Mucosa of gallbladder (tissue), 1 donor: Measurements from ENCODE around the gene S100A13. TPM values are rescaled to one million over a fixed set of nuclear protein-coding genes. Genes with fewer than 3 reads are reported as not detected.
"Not testable (repeated sequence)": the region's sequence is repeated elsewhere in the genome, so short reads cannot be mapped to it uniquely, and the experiment has no call there.

Experiments used
- DNase-seq: peaks from one replicate; pipeline ENCODE4 v3.0.0-alpha.2; 2020; ENCODE audit warnings: low spot score
- total RNA-seq: library from RNA; stranded (reverse); gene quantifications from one replicate; pipeline ENCODE4 v1.2.1, GENCODE V29; 2021
- donor health status: DM: no; HTN: no; CAD: no.

S100A13 gene
- total RNA-seq, 1 donor from 2014 or later, result 64.7 TPM

GRCh38 chr1:153648000-153648643 lies 20.8 kb upstream of the S100A13 start:
- DNase-seq, result no peak

GRCh38 chr1:153647346-153647714 lies 20.0 kb upstream of the S100A13 start:
- no peak for DNase-seq

- no peak for DNase-seq
Observed at GRCh38 chr1:153646672-153647345, 19.5 kb upstream of the S100A13 start.

GRCh38 chr1:153643816-153644215 lies 16.5 kb upstream of the S100A13 start:
- DNase-seq, result no peak

GRCh38 chr1:153643100-153643499 lies 15.8 kb upstream of the S100A13 start:
- no peak for DNase-seq

- DNase-seq, result no peak
Observed at GRCh38 chr1:153642161-153642560, 14.9 kb upstream of the S100A13 start.

- no peak for DNase-seq
Observed at GRCh38 chr1:153640861-153641260, 13.6 kb upstream of the S100A13 start.

GRCh38 chr1:153640213-153640612 lies 12.9 kb upstream of the S100A13 start:
- not testable (repeated sequence) for DNase-seq

GRCh38 chr1:153639280-153639679 lies 12.0 kb upstream of the S100A13 start:
- no peak for DNase-seq

GRCh38 chr1:153638261-153638660 lies 11.0 kb upstream of the S100A13 start:
- DNase-seq, result no peak

- DNase-seq, result no peak
Observed at GRCh38 chr1:153636312-153636711, 9.0 kb upstream of the S100A13 start.

- no peak for DNase-seq
Observed at GRCh38 chr1:153635872-153636271, 8.6 kb upstream of the S100A13 start.

GRCh38 chr1:153633754-153634665 lies 6.7 kb upstream of the S100A13 start, which contains the start of gene CHTOP:
Gene CHTOP (plus strand): TSS chr1:153634066. CDS start chr1:153636589, 2,523 bp downstream.
- DNase-seq, result peak; percentile 98

GRCh38 chr1:153633161-153633753 lies 6.0 kb upstream of the S100A13 start:
- DNase-seq, result no peak

GRCh38 chr1:153631047-153632022 lies 4.0 kb upstream of the S100A13 start:
- no peak for DNase-seq

- no peak for DNase-seq
Observed at GRCh38 chr1:153630384-153630783, 3.1 kb upstream of the S100A13 start.

GRCh38 chr1:153629971-153630370 lies 2.7 kb upstream of the S100A13 start:
- no peak for DNase-seq

- DNase-seq, result no peak
Observed at GRCh38 chr1:153629343-153629665, 2.0 kb upstream of the S100A13 start.

- no peak for DNase-seq
Observed at GRCh38 chr1:153628638-153629342, 1.5 kb upstream of the S100A13 start.
